MM.1S (cell line): ENCODE results near the gene ANKS3.
A peak's percentile ranks its signal among the peaks of the same experiment; 100 is the strongest.

Source experiments
- DNase-seq: peaks from one replicate; pipeline ENCODE4 v3.0.0-alpha.2; 2015
- H2AFZ ChIP-seq: fragments of 300-600 bp; sonication (generic); 2 replicates; pipeline ENCODE4 v1.6.0; 2016; ENCODE audit warnings: antibody characterized with exemption, low read length
- H3F3A ChIP-seq: fragments of 300-600 bp; sonication (generic); 2 replicates; pipeline ENCODE4 v1.6.1; 2016; ENCODE audit warnings: mild to moderate bottlenecking, antibody characterized with exemption, low read length, moderate library complexity, mixed read lengths; ENCODE audit not compliant: insufficient read depth
- H3K27ac ChIP-seq: fragments of 300-600 bp; sonication (generic); 2 replicates; pipeline ENCODE4 v1.5.1; 2016; ENCODE audit warnings: mild to moderate bottlenecking, low read length
- H3K27me3 ChIP-seq: fragments of 300-600 bp; sonication (generic); replicated peaks from 2 replicates; pipeline ENCODE4 v1.6.0; 2016; ENCODE audit warnings: low read length; ENCODE audit not compliant: insufficient read depth
- H3K36me3 ChIP-seq: fragments of 300-600 bp; sonication (generic); replicated peaks from 2 replicates; pipeline ENCODE4 v1.6.1; 2016; ENCODE audit warnings: mild to moderate bottlenecking, low read length, mixed read lengths; ENCODE audit not compliant: insufficient read depth
- H3K4me1 ChIP-seq: fragments of 300-600 bp; sonication (generic); 2 replicates; pipeline ENCODE4 v1.6.1; 2016; ENCODE audit warnings: low read length, mixed read lengths
- H3K4me2 ChIP-seq: fragments of 300-600 bp; sonication (generic); 2 replicates; pipeline ENCODE4 v1.6.0; 2016; ENCODE audit warnings: low read depth, low read length
- H3K4me3 ChIP-seq: fragments of 300-600 bp; sonication (generic); 2 replicates; pipeline ENCODE4 v1.5.1; 2016; ENCODE audit warnings: low read length, mixed read lengths
- H3K79me2 ChIP-seq: fragments of 300-600 bp; sonication (generic); 2 replicates; pipeline ENCODE4 v1.6.1; 2016; ENCODE audit warnings: mixed run types, low read length, mixed read lengths
- H3K9ac ChIP-seq: fragments of 300-600 bp; sonication (generic); 2 replicates; pipeline ENCODE4 v1.6.1; 2016; ENCODE audit warnings: low read length, mixed read lengths
- H3K9me2 ChIP-seq: fragments of 300-600 bp; sonication (generic); replicated peaks from 2 replicates; pipeline ENCODE4 v1.6.1; 2016; ENCODE audit warnings: mild to moderate bottlenecking, low read length, mixed read lengths; ENCODE audit not compliant: insufficient read depth
- H3K9me3 ChIP-seq: fragments of 300-600 bp; sonication (generic); replicated peaks from 2 replicates; pipeline ENCODE4 v1.6.1; 2016; ENCODE audit warnings: mild to moderate bottlenecking, low read length, mixed read lengths; ENCODE audit not compliant: insufficient read depth
- H4K20me1 ChIP-seq: fragments of 300-600 bp; sonication (generic); 2 replicates; pipeline ENCODE4 v1.6.1; 2016; ENCODE audit warnings: mild to moderate bottlenecking, low read length, moderate library complexity, mixed read lengths; ENCODE audit not compliant: insufficient read depth
- EZH2 ChIP-seq: fragments of 300-600 bp; sonication (generic); optimal IDR thresholded peaks from 2 replicates; pipeline ENCODE3; 2017; ENCODE audit warnings: low read depth, mild to moderate bottlenecking, antibody characterized with exemption, low read length, mixed read lengths
- EZH2phosphoT487 ChIP-seq: fragments of 300-600 bp; sonication (generic); IDR thresholded peaks from 2 replicates; pipeline ENCODE4 v1.6.1; 2018; ENCODE audit warnings: antibody characterized with exemption, low read length
- TF ChIP-seq, protein P1 (sequence below): fragments of 300-600 bp; sonication (generic); IDR thresholded peaks from 2 replicates; pipeline ENCODE4 v1.5.1; 2016; ENCODE audit warnings: antibody characterized with exemption, low read length, mixed read lengths

ANKS3 gene

DNA sequence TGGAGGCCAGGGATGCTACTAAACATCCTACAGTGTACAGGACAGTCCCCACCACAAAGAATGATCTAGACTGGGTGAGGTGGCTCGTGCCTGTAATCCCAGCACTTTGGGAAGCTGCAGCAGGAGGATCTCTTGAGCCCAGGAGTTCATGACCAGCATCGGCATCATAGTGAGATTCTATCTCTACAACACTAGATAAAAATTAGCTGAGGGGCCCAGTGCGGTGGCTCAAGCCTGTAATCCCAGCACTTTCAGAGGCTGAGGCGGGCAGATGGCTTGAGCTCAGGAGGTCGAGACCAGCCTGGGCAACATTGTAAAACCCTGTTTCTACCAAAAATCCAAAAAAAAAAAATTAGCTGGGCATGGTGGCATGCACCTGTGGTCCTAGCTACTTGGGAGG lies 38.3 kb upstream of the ANKS3 start:
- Histone ChIP-seq H3K4me2 (no peak overlapping the region), H3K27me3 (0 out of 2 replicates have a peak, but pooled peaks cover 5% of the 10 kb centered on the region), H3K27ac (no peak overlapping the region), H3K79me2 (no peaks in the 10 kb centered on the region), H3K4me3 (no peak overlapping the region), H4K20me1 (no peaks in the 10 kb centered on the region), H3F3A (peaks cover 17% of the 10 kb centered on the region; the same call in 1 of the 2 replicates), H3K4me1 (peaks cover 3% of the 10 kb centered on the region; the same call in 1 of the 2 replicates), H3K36me3 (no peaks in the 10 kb centered on the region), H2AFZ (no peak overlapping the region), H3K9me3 (no peaks in the 10 kb centered on the region), H3K9me2 (no peaks in the 10 kb centered on the region), H3K9ac (no peak overlapping the region)
- TF ChIP-seq, protein P1, sequence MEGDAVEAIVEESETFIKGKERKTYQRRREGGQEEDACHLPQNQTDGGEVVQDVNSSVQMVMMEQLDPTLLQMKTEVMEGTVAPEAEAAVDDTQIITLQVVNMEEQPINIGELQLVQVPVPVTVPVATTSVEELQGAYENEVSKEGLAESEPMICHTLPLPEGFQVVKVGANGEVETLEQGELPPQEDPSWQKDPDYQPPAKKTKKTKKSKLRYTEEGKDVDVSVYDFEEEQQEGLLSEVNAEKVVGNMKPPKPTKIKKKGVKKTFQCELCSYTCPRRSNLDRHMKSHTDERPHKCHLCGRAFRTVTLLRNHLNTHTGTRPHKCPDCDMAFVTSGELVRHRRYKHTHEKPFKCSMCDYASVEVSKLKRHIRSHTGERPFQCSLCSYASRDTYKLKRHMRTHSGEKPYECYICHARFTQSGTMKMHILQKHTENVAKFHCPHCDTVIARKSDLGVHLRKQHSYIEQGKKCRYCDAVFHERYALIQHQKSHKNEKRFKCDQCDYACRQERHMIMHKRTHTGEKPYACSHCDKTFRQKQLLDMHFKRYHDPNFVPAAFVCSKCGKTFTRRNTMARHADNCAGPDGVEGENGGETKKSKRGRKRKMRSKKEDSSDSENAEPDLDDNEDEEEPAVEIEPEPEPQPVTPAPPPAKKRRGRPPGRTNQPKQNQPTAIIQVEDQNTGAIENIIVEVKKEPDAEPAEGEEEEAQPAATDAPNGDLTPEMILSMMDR = no peak
- no peak for DNase-seq

DNA sequence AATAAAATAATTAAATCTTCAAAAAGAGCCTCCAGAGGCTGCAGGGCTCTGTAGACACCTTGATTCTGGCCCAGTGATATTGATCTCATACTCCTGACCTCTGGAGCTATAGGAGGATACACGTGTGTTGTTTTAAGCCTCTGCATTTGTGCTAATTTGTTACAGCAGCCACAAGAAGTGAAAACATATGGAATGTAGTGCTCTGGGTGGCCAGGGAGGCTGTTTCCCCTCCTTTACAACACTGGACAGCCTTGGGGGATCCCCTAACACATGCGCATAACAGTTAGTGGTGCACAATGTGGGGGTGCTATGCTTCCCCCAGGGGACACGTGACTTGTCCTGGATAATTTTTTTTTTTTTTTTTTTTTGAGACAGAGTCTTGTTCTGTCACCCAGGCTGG lies 37.6 kb upstream of the ANKS3 start:
- H2AFZ ChIP-seq = no peak overlapping the region
- TF ChIP-seq, protein P1 = no peak
- TF ChIP-seq EZH2 = no peak
- TF ChIP-seq EZH2phosphoT487 = no peak

DNA sequence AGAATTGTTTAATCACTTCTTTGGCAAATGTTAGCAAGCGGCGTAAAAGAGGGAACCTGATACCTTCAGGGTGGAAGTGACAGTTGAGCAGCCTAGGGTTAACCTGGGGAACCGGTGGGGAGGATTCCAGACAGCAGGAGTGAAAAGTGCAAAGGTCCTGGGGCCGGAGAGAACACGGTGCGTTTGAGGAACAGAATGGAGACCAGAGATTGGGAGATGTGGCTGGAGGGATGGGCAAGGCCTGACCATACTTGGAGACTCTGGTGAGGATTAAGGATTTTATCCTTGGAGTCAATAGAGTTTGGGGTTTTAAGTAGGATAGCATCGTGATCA lies 35.2 kb upstream of the ANKS3 start:
- Histone ChIP-seq H3K9ac (no peak overlapping the region), H3F3A (peaks cover 17% of the 10 kb centered on the region; the same call in 1 of the 2 replicates), H4K20me1 (no peaks in the 10 kb centered on the region), H3K9me3 (no peaks in the 10 kb centered on the region), H3K79me2 (peaks cover 19% of the 10 kb centered on the region), H3K27me3 (no peaks in the 10 kb centered on the region), H2AFZ (peak overlapping the region; percentile 69), H3K36me3 (no peaks in the 10 kb centered on the region), H3K4me1 (peaks cover 10% of the 10 kb centered on the region; the same call in 1 of the 2 replicates), H3K9me2 (no peaks in the 10 kb centered on the region), H3K4me3 (0 out of 2 replicates have a peak overlapping the region, but pooled peaks have one; percentile 62), H3K4me2 (no peak overlapping the region; the same call in 1 of the 2 replicates), H3K27ac (no peak overlapping the region)
- TF ChIP-seq EZH2phosphoT487 (no peak), EZH2 (no peak)
- TF ChIP-seq, protein P1 = no peak
- DNase-seq = no peak

More for the DNA sequence above, 37.6 kb upstream of the ANKS3 start:
- peaks cover 17% of the 10 kb centered on the region; the same call in 1 of the 2 replicates for H3F3A ChIP-seq
- peaks cover 3% of the 10 kb centered on the region; the same call in 1 of the 2 replicates for H3K4me1 ChIP-seq
- H4K20me1 ChIP-seq = no peaks in the 10 kb centered on the region
- H3K9me2 ChIP-seq = no peaks in the 10 kb centered on the region
- no peak overlapping the region for H3K27ac ChIP-seq
- no peak overlapping the region for H3K9ac ChIP-seq
- H3K27me3 ChIP-seq = 0 out of 2 replicates have a peak, but pooled peaks cover 5% of the 10 kb centered on the region
- no peaks in the 10 kb centered on the region for H3K36me3 ChIP-seq
- H3K4me2 ChIP-seq = no peak overlapping the region
- no peak overlapping the region for H3K4me3 ChIP-seq
- H3K9me3 ChIP-seq = no peaks in the 10 kb centered on the region
- DNase-seq = no peak
- peaks cover 3% of the 10 kb centered on the region for H3K79me2 ChIP-seq
